Hindlimb muscle (tissue), 1 donor: Measurements from ENCODE around the gene DAB2. TPM values are rescaled to one million over a fixed set of nuclear protein-coding genes. Genes with fewer than 3 reads are reported as not detected.
"Not testable (repeated sequence)": the region's sequence is repeated elsewhere in the genome, so short reads cannot be mapped to it uniquely, and the experiment has no call there.

ENCODE experiments used
- DNase-seq: peaks from one replicate; pipeline ENCODE4 v3.0.0-alpha.2; 2013
- polyA plus RNA-seq: library from polyadenylated mRNA; unstranded; fragments of 120-200 nt; gene quantifications from one replicate; pipeline ENCODE4 v1.2.1, GENCODE V29; 2013; ENCODE audit not compliant: insufficient read length

Gene DAB2
- polyA plus RNA-seq, 1 donor: 110 TPM

DNA sequence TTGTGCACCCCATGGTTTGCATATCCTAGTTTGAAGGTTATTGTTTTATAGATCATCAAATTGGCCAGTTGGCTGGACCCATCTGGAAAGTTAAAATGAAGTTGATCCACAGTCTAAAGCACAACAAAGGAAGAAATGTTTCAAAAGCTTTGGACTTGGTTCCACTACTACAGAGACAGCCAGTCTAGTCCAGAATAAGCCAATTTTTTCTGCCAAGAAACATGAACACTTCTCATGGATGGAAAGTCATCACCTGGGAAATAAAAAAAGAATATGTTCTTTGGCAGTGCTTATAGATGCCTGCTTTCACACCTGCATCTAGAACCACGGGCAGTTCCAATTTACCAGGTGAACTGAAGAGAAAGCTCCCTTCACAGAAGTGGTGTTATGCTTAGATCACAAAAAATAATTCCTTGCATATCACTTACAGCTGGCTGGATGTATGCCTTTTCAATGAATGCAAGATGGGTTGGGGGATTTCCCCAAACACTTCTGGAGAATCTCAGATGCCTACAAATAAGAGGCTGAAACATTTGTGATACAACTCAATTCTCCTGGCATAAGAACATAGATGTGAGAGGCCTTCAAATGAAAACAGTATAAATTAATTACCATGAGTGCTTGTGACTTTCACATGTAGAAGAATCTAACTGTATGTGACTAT lies 87.4 kb downstream of the DAB2 start:
- peak; percentile 57 for DNase-seq

DNA sequence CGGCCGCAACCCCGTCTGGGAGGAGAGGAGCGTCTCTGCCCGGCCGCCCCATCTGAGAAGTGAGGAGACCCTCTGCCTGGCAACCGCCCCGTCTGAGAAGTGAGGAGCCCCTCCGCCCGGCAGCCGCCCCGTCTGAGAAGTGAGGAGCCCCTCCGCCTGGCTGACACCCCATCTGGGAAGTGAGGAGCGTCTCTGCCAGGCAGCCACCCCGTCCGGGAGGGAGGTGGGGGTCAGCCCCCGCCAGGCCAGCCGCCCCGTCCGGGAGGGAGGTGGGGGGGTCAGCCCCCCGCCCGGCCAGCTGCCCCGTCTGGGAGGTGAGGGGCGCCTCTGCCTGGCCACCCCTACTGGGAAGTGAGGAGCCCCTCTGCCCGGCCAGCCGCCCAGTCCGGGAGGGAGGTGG lies 90.5 kb downstream of the DAB2 start:
- DNase-seq: not testable (repeated sequence)

- no peak for DNase-seq
Observed at GRCh38 chr5:39333104-39333503, 91.7 kb downstream of the DAB2 start.

DNA sequence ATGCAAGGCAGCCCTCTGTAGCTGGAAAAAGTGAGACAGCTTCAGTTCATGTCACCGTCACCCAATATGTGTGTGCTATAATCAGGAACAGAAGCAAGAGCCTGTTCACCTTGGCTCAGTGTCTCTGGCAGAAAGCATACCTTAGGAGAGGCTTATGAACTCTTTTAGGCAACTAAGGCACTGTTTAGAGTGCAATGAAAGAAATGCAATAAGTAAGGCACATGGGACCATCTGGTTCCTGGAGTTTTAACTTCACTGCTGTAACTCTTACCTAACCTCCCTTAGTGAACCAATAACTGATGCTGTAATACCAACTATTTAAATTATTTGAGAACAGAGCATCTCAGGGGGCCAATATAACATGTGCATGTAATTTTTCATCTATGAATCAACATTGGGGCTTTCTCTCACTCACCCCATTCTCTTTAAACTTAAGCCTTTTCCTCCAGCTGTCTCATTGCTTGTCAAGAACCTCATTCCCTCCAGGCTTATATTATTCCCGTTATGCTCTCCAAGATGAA lies 92.9 kb downstream of the DAB2 start:
- DNase-seq: peak; percentile 76

GRCh38 chr5:39328731-39329130 lies 96.0 kb downstream of the DAB2 start:
- DNase-seq: no peak

DNA sequence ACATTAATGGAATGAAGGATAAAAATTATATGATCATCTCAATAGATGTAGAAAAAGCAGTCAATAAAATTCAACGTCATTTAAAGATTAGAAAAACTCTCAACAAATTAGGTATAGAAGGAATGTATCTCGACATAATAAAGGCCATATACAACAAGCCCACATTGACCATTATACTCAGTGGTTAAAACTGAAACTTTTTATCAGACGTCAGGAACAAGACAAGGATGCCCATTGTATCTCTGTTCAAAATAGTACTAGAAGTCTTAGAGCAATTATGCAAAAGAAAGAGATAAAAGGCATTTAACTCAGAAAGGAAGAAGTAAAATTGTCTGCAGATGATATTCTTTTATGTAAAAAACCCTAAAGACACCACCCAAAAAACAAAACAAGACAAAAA lies 101.2 kb downstream of the DAB2 start:
- no peak for DNase-seq

Other genes starting within 250 kb of the DAB2 start
- gene FYB1, start 205.4 kb downstream of the DAB2 start, polyA plus RNA-seq: 3.8 TPM
- gene C9, start 60.5 kb downstream of the DAB2 start, polyA plus RNA-seq: 0.34 TPM